Endothelial cell of umbilical vein (primary cell): ENCODE data around the gene OR1S2. TPM values are rescaled to one million over a fixed set of nuclear protein-coding genes. Genes with fewer than 3 reads are reported as not detected.

Experiments
- BruUV-seq: library from RNA; stranded (reverse); fragments of 400-500 nt; replicated peaks from 2 replicates; lab custom pipeline; 2021; lab: Mats Ljungman, UMichigan
- CTCF ChIA-PET: fragments of 300-600, 350-600 bp; sonication (Branson Sonifier 250); formaldehyde crosslinking; loops from one replicate; lab custom pipeline; 2021; ENCODE audit warnings: antibody characterized with exemption, inconsistent platforms; lab: Charles Lee
- POLR2A ChIA-PET: fragments of 300-600, 350-600 bp; sonication (Branson Sonifier 250); formaldehyde crosslinking; loops from one replicate; lab custom pipeline; 2021; ENCODE audit warnings: antibody characterized with exemption, inconsistent platforms; lab: Charles Lee
- DNase-seq: peaks from one replicate; pipeline ENCODE4 v3.0.0-alpha.2; 2011; ENCODE audit warnings: low read depth, low spot score
- FAIRE-seq: peaks from 2 replicates; lab custom pipeline; 2011; peaks lifted over from hg19 to GRCh38; lab: Jason Lieb, UNC
- H2AFZ ChIP-seq: 2 replicates; pipeline ENCODE4 v1.6.0; 2012; ENCODE audit warnings: low read depth, low read length, control low read depth, inconsistent platforms
- H3K27ac ChIP-seq: 2 replicates; pipeline ENCODE4 v1.5.1; 2011; ENCODE audit warnings: low read depth, mild to moderate bottlenecking, control low read depth, low read length, moderate library complexity; ENCODE audit not compliant: insufficient read depth
- H3K27me3 ChIP-seq, 2 experiments: 2 replicates each; pipeline versions ENCODE4 v1.6.0 to v1.6.1; 2011; ENCODE audit warnings: low read length in 2 of 2, mixed read lengths in 1 of 2; ENCODE audit not compliant: control insufficient read depth in 2 of 2, insufficient read depth in 2 of 2
- H3K36me3 ChIP-seq, 2 experiments: 2 replicates in 1 of 2; 3 replicates in 1 of 2; pipeline ENCODE4 v1.5.1; 2011; ENCODE audit warnings: low read length in 2 of 2, mild to moderate bottlenecking in 1 of 2, moderate library complexity in 1 of 2; ENCODE audit not compliant: control insufficient read depth in 2 of 2, insufficient read depth in 2 of 2; ENCODE audit errors: extremely low read depth in 1 of 2
- H3K4me1 ChIP-seq: 3 replicates; pipeline ENCODE4 v1.5.1; 2011; ENCODE audit warnings: mild to moderate bottlenecking, low read length; ENCODE audit not compliant: control insufficient read depth, insufficient read depth; ENCODE audit errors: extremely low read depth
- H3K4me2 ChIP-seq: 2 replicates; pipeline ENCODE4 v1.6.1; 2011; ENCODE audit warnings: low read length, control low read depth, mixed read lengths; ENCODE audit not compliant: insufficient read depth
- H3K4me3 ChIP-seq, 3 experiments: fragments of 200-600 bp in 1 of 3; sonication (generic), shearing (Covaris generic) in 1 of 3; replicated peaks in 1 of 3; 2 replicates each; pipeline ENCODE4 v1.5.1; 2011 to 2016; ENCODE audit warnings: control low read depth in 3 of 3, low read length in 3 of 3, mild to moderate bottlenecking in 2 of 3, inconsistent platforms in 1 of 3, low read depth in 1 of 3, moderate library complexity in 1 of 3; ENCODE audit not compliant: insufficient read depth in 1 of 3
- H3K79me2 ChIP-seq: 2 replicates; pipeline ENCODE4 v1.6.0; 2012; ENCODE audit warnings: low read length, inconsistent platforms; ENCODE audit not compliant: control insufficient read depth, insufficient read depth
- H3K9ac ChIP-seq: replicated peaks from 2 replicates; pipeline ENCODE3; 2011; ENCODE audit warnings: low read length, control low read depth; ENCODE audit not compliant: insufficient read depth; ENCODE audit errors: extremely low read depth
- H3K9me1 ChIP-seq: replicated peaks from 3 replicates; pipeline ENCODE4 v1.6.0; 2011; ENCODE audit warnings: mild to moderate bottlenecking, low read length; ENCODE audit not compliant: control insufficient read depth, insufficient read depth; ENCODE audit errors: extremely low read depth
- H3K9me3 ChIP-seq: replicated peaks from 2 replicates; pipeline ENCODE4 v1.5.1; 2012; ENCODE audit warnings: low read length, inconsistent platforms; ENCODE audit not compliant: control insufficient read depth, insufficient read depth
- H4K20me1 ChIP-seq: replicated peaks from 2 replicates; pipeline ENCODE3; 2011; ENCODE audit warnings: mild to moderate bottlenecking, low read length; ENCODE audit not compliant: control insufficient read depth, insufficient read depth; ENCODE audit errors: extremely low read depth
- EZH2 ChIP-seq: IDR thresholded peaks from 2 replicates; pipeline ENCODE4 v1.6.1; 2012; ENCODE audit warnings: borderline replicate concordance, low read depth, mild to moderate bottlenecking, moderate library complexity, low read length, inconsistent platforms; ENCODE audit not compliant: severe bottlenecking
- FOS ChIP-seq: IDR thresholded peaks from 2 replicates; pipeline ENCODE4 v1.6.1; 2011; ENCODE audit warnings: mild to moderate bottlenecking, low read length, moderate library complexity, borderline replicate concordance; ENCODE audit not compliant: insufficient read depth
- GATA2 ChIP-seq: IDR thresholded peaks from 2 replicates; pipeline ENCODE4 v1.7.0; 2011; ENCODE audit warnings: low read depth, mild to moderate bottlenecking, moderate library complexity, mixed read lengths, low read length; ENCODE audit not compliant: insufficient read length, insufficient read depth
- MYC ChIP-seq: IDR thresholded peaks from one replicate; pipeline ENCODE4 v1.6.1; 2011; ENCODE audit warnings: mild to moderate bottlenecking, low read depth, low read length
- POLR2A ChIP-seq: IDR thresholded peaks from 2 replicates; pipeline ENCODE4 v1.6.1; 2012; ENCODE audit warnings: low read depth, mild to moderate bottlenecking, control low read depth, low read length
- POLR2AphosphoS5 ChIP-seq: IDR thresholded peaks from 2 replicates; pipeline ENCODE4 v1.6.1; 2012; ENCODE audit warnings: low read depth, mild to moderate bottlenecking, control low read depth, low read length, moderate library complexity; ENCODE audit not compliant: insufficient read depth
- dilution Hi-C: fragments of 300-500 bp; cut with MboI; formaldehyde crosslinking; loops from one replicate; pipeline ENCODE4 v1.15.0; 2019; ENCODE audit warnings: low sequenced_read_pairs; ENCODE audit not compliant: extremely low pct_ligation_motif_present
- intact Hi-C: fragments of 100-400 bp; cut with micrococcal nuclease; formaldehyde crosslinking; loops from one replicate; pipeline ENCODE4 v1.10.0; 2022
- polyA plus RNA-seq, 4 experiments: library from polyadenylated mRNA; depleted of rRNA in 3 of 4; stranded (reverse) in 3 of 4; unstranded in 1 of 4; fragments of >200 nt; gene quantifications; 2 replicates each; pipeline versions ENCODE4 v1.2.1 to v1.2.3, GENCODE V29; 2011 to 2012; ENCODE audit warnings: missing spikeins in 1 of 4
- total RNA-seq: library from RNA; stranded (reverse); gene quantifications from 2 replicates; pipeline ENCODE4 v1.2.3, GENCODE V29; 2021
- TF ChIP-seq, protein P1 (sequence below), 2 donors: IDR thresholded peaks; 1 replicate in 1 of 2; 2 replicates in 1 of 2; pipeline ENCODE4 v1.5.1; 2011; ENCODE audit warnings: low read length in 2 of 2, mild to moderate bottlenecking in 2 of 2, moderate library complexity in 2 of 2, control low read depth in 1 of 2, inconsistent platforms in 1 of 2, low read depth in 1 of 2; ENCODE audit not compliant: insufficient read depth in 1 of 2; ENCODE audit errors: extremely low read depth in 1 of 2

OR1S2 gene
- total and polyA plus RNA-seq, 2 donors (not counting 3 experiments of a cell fraction or from before 2014, with no cell fraction given): not detected

- no peak for DNase-seq
- FAIRE-seq: no peak
- no peaks in the 10 kb centered on the region for H3K4me1 ChIP-seq
- H2AFZ ChIP-seq: no peak overlapping the region
- no peak for TF ChIP-seq EZH2
- no peak for TF ChIP-seq GATA2
- TF ChIP-seq POLR2AphosphoS5: no peak
- TF ChIP-seq, protein P1, sequence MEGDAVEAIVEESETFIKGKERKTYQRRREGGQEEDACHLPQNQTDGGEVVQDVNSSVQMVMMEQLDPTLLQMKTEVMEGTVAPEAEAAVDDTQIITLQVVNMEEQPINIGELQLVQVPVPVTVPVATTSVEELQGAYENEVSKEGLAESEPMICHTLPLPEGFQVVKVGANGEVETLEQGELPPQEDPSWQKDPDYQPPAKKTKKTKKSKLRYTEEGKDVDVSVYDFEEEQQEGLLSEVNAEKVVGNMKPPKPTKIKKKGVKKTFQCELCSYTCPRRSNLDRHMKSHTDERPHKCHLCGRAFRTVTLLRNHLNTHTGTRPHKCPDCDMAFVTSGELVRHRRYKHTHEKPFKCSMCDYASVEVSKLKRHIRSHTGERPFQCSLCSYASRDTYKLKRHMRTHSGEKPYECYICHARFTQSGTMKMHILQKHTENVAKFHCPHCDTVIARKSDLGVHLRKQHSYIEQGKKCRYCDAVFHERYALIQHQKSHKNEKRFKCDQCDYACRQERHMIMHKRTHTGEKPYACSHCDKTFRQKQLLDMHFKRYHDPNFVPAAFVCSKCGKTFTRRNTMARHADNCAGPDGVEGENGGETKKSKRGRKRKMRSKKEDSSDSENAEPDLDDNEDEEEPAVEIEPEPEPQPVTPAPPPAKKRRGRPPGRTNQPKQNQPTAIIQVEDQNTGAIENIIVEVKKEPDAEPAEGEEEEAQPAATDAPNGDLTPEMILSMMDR (IDR thresholded peaks at IDR 0.05; ENCODE audit: extremely low read depth in 1 of 2, insufficient read depth in 1 of 2, low read depth in 1 of 2, low read length in 2 of 2): no peak
- TF ChIP-seq FOS: no peak
- TF ChIP-seq MYC: no peak
- TF ChIP-seq POLR2A: no peak
- H3K27ac ChIP-seq: no peak overlapping the region
- no peaks in the 10 kb centered on the region for H3K9me1 ChIP-seq
- no peak overlapping the region for H3K4me3 ChIP-seq
- no peaks in the 10 kb centered on the region for H3K27me3 ChIP-seq
- H3K4me2 ChIP-seq: no peak overlapping the region
- ChIA-PET POLR2A (no interaction called here), CTCF (no interaction called here)
- H3K36me3 ChIP-seq: no peaks in the 10 kb centered on the region
- dilution Hi-C loops: no loop called here
- no TSS peak for BruUV-seq
- no peak overlapping the region for H3K9ac ChIP-seq
- H3K79me2 ChIP-seq: no peaks in the 10 kb centered on the region
- no peaks in the 10 kb centered on the region for H3K9me3 ChIP-seq
- no peaks in the 10 kb centered on the region for H4K20me1 ChIP-seq
- intact Hi-C loops: no loop called here
Observed at GRCh38 chr11:58179648-58180047, 24.3 kb downstream of the OR1S2 start.
